GM12875 (cell line): ENCODE data around the gene CTSL.

Experiments used
- H3K4me3 ChIP-seq: one replicate; pipeline ENCODE4 v1.5.1; 2011; ENCODE audit warnings: low read depth, low read length, control low read depth
- TF ChIP-seq, protein P1 (sequence below): IDR thresholded peaks from 2 replicates; pipeline ENCODE4 v1.5.1; 2011; ENCODE audit warnings: low read depth, mild to moderate bottlenecking, control low read depth, inconsistent platforms, low read length, moderate library complexity, borderline replicate concordance; ENCODE audit not compliant: insufficient read depth

Gene CTSL

DNA sequence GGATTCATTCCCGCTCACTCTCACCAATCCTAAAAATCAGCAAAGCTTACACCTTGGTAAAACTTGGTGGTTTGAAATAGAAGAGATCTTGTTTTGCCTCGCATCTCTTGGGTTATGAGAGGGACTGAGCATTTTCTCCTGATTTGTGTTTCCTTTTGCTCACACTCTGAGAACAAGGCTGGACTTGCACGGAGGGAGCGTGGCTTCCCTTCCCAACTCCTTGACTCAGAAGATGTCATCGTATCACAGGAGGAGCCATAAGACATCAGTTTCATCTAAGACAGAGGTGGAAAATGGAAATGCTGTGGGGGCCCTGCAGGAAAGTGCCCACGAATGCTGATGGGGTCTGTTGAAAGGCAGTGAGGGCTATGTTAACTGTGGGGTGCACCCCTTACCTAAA lies 37.4 kb downstream of the CTSL start:
- H3K4me3 ChIP-seq, result no peak overlapping the region

DNA sequence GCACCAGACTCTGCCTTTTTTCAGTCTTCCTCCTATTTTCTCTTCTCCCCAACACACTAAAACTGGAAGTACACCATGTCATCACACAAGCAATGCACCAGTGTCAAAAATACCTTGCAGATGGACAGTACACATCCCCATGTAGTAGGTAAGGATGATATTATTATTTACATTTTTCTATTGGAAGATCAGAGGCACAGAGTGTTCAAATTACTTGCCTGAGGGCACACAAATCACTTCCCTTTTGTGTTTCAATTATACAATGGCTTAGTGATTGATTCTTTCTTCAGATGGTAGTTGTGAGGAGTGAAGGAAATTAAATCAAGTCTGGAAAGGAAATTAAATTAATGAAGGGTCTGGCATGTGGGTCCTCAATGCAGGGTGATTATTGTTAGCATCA lies 39.6 kb downstream of the CTSL start:
- TF ChIP-seq, protein P1, sequence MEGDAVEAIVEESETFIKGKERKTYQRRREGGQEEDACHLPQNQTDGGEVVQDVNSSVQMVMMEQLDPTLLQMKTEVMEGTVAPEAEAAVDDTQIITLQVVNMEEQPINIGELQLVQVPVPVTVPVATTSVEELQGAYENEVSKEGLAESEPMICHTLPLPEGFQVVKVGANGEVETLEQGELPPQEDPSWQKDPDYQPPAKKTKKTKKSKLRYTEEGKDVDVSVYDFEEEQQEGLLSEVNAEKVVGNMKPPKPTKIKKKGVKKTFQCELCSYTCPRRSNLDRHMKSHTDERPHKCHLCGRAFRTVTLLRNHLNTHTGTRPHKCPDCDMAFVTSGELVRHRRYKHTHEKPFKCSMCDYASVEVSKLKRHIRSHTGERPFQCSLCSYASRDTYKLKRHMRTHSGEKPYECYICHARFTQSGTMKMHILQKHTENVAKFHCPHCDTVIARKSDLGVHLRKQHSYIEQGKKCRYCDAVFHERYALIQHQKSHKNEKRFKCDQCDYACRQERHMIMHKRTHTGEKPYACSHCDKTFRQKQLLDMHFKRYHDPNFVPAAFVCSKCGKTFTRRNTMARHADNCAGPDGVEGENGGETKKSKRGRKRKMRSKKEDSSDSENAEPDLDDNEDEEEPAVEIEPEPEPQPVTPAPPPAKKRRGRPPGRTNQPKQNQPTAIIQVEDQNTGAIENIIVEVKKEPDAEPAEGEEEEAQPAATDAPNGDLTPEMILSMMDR, result no peak

More for the DNA sequence above, 37.4 kb downstream of the CTSL start:
- TF ChIP-seq, protein P1, result no peak

DNA sequence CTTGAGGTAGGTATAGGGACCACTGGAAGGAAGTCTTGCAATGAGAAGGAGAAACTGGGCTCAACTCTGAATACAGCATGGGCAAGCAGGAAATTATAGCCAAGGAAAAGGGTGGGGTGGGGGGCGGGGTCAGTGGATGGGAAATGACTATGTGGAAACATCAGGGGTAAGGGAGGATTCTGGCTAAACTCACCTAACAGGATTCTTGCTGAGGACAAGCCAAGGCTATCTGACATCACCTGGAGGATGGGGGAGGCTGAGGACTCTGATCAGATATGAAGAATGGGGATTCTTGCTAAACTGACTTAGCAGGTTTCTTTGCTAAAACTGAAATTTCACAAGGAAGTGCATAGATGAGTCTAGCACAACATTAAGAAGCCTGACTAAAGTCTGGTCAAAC lies 40.8 kb downstream of the CTSL start:
- TF ChIP-seq, protein P1, result no peak
- no peak overlapping the region for H3K4me3 ChIP-seq

More for the DNA sequence above, 39.6 kb downstream of the CTSL start:
- no peak overlapping the region for H3K4me3 ChIP-seq

DNA sequence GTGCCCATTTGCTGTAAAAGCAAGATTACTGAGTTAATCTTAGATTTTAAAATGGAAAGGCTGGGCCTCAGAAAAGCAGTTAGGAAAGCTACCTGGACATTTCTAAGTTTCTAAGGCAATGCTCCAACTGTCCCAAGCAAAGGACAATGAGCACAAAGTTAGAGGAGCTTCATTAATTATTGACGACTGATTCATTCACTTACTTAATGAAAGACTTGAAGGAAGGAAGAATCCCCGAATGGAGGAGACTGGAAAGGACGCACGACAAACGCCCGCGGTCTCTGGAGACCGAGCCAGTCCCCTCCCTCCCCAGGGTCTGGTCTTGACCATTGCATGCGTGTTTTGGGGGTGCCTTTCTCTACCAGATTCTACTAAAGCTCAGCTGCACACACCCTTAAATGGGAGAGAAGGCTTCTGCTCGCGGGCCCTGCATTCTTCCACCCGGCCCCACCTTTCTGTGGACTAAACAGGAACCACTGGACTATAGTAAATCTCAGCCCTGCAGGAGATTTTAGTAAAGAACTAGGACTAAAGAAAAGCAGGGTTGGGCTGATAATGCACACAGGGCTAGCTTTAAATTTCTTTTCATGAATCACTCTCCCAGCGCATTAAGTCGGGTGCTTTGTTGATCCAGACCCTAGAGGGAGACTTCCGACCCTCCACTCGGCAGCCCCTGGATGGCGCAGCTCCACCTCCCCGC lies 44.8 kb downstream of the CTSL start:
- H3K4me3 ChIP-seq, result no peak overlapping the region
- TF ChIP-seq, protein P1, result no peak

DNA sequence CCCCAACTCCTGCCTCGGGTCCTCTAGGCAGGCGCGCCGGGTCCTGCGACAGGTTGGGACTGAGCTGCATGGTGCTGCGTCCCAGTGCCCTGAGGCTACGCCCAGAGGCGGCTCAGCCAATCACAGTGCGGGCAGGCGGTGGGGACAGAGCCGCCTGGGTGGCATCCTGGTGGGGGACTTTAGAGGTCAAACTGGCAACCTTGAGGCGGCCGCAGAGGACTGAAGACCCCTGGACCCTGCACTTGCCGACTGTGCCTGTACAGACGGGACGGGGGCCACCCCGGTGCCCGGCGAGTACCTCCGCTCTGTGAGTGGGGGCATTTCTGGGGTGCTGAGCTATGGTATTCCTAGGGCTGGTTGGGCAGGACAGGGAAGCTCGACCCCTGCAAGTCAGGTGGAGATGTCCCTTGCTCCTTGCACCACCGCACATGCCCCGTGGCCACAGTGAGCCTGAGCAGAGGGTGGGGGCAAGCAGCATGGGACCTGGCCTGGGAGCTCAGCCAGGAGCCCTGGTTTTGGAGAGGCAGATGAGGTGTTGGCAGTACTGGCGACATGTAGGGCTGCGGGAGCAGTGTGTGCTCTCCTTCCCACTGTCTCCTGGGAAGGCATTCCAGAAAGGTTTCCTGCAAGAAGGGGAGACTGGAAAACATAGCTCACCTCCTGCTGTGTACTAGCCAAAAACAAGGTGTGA lies 45.5 kb downstream of the CTSL start:
- no peak overlapping the region for H3K4me3 ChIP-seq
- TF ChIP-seq, protein P1, result no peak

DNA sequence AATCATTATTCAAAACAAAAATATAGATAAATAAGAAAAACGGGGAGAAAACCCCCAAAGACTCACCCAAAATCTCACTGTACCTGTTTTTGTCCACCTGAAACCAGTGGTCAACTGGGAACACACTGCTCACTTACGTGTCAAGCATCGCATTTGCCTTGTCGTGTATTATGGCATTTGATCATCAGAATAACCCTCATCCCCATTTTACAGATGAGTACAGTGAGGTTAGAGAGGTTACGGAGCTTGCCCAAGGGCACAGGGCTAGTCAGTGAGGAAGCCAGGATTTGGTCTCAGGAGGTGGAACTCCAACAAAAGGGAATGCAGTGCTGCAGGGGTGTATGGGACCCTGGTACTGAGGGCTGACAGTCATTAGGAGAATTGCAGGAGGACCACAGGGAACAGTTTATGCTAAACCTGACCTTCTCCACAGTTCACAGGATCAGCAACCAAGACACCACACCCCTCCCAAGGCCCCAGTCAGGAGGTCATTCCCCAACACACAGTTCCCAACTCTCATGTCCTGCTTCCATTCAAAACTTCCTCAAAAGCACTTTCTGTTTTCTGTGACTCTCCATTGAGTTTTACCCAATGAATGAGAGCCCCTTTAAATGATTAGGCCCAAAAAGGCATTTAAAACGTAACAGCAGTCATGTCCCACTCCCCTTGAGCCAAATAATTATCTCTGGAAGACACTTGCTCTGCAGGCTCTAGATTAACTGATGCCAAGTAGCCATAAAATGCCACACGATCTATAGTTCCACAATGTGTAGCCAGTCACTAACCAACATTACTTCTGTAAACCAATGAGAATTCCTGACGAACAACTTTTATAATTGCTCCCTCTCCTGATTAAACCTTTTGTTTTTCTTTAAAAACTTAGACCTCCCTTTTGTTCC lies 50.8 kb downstream of the CTSL start:
- TF ChIP-seq, protein P1, result no peak
- H3K4me3 ChIP-seq, result no peak overlapping the region
